ENCODE results near the gene ZCCHC18. TPM values are rescaled to one million over a fixed set of nuclear protein-coding genes. Genes with fewer than 3 reads are reported as not detected.

ZCCHC18 gene
- total RNA-seq, 1 experiment from 2014 or later: 1.5 TPM

DNA sequence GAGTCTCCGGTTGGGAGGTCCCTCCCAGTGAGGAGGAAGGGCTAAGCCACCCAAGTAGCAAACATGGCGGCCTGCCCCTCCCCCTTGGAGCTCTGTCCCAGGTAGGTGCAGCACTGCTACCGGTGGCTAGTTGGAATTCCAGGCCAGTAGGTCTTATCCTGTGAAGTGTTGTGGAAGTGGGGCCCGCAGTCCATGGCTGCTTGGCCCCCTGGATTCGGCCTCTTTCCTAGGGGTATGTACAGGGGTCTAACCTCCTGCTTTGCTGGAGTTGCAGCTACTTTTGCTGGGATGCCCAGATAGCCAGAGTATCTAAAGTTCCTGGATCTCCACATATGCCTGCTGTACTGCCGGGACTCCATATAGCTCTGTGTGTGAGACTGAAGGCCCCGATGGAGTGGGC is 26.4 kb upstream of the ZCCHC18 start:
- Mint-ChIP-seq H3K4me3 (no peak overlapping the region), H3K27ac (no peak overlapping the region), H3K36me3 (ENCODE audit: insufficient read depth in 1 of 3, low read depth in 3 of 3) (no peaks in the 10 kb centered on the region; a peak in 1 of 7 replicates), H3K9me3 (peaks cover 0 to 10% of the 10 kb centered on the region in 2 experiments; a peak in 2 of 5 replicates), H3K27me3 (ENCODE audit: low read depth) (peaks cover 13% of the 10 kb centered on the region), H3K4me1 (no peaks in the 10 kb centered on the region)
- Histone ChIP-seq H2BK120ac (ENCODE audit: low read depth, low read length, poor library complexity, severe bottlenecking) (no peak overlapping the region), H3K79me1 (ENCODE audit: insufficient read depth, low read depth, low read length, poor library complexity, severe bottlenecking) (no peaks in the 10 kb centered on the region), H4K5ac (ENCODE audit: insufficient read length, low read depth, low read length) (no peak overlapping the region), H2AK5ac (ENCODE audit: insufficient read length, low read length) (no peak overlapping the region), H3K4me2 (ENCODE audit: insufficient read depth, insufficient read length, low read length) (no peak overlapping the region), H3K23me2 (ENCODE audit: insufficient read length, low read depth, low read length, poor library complexity, severe bottlenecking) (no peaks in the 10 kb centered on the region), H4K8ac (replicated peaks; ENCODE audit: insufficient read length, low read depth, low read length) (no peak overlapping the region), H2BK5ac (ENCODE audit: insufficient read length, low read length) (no peak overlapping the region), H4K91ac (ENCODE audit: insufficient read length, low read depth, low read length) (no peak overlapping the region), H3T11ph (ENCODE audit: low read length) (no peak overlapping the region), H3K56ac (ENCODE audit: insufficient read length, low read depth, low read length) (no peak overlapping the region), H2BK15ac (ENCODE audit: low read depth, low read length) (no peak overlapping the region), H3K27me3 (ENCODE audit: insufficient read depth, low read length) (no peaks in the 10 kb centered on the region), H4K20me1 (ENCODE audit: control insufficient read depth, insufficient read depth, insufficient read length) (no peaks in the 10 kb centered on the region), H3K23ac (ENCODE audit: insufficient read length, low read depth, low read length) (no peak overlapping the region), H3K27ac (ENCODE audit: insufficient read length, low read depth, low read length) (no peak overlapping the region), H3K4ac (ENCODE audit: low read depth, low read length) (no peak overlapping the region), H3K79me2 (ENCODE audit: insufficient read depth, low read length) (no peaks in the 10 kb centered on the region), H2BK12ac (ENCODE audit: insufficient read length, low read depth, low read length) (no peak overlapping the region), H3K4me1 (ENCODE audit: insufficient read depth, low read length) (no peaks in the 10 kb centered on the region), H2AFZ (ENCODE audit: low read length) (no peak overlapping the region), H3K14ac (ENCODE audit: insufficient read depth, low read length) (no peak overlapping the region), H3K9ac (ENCODE audit: extremely low read depth, insufficient read length, low read length) (no peak overlapping the region), H3K9me3 (ENCODE audit: control insufficient read depth, low read depth, low read length) (no peaks in the 10 kb centered on the region), H3K18ac (ENCODE audit: insufficient read length, low read depth, low read length) (no peak overlapping the region), H2BK20ac (ENCODE audit: low read depth, low read length, poor library complexity, severe bottlenecking) (no peak overlapping the region)
- no CpG with 5 or more reads among the region's 7 CpGs for WGBS (ENCODE audit: extremely low coverage, insufficient read length, low lambda C conversion rate)
- no peak for DNase-seq
- TF ChIP-seq, protein P1, sequence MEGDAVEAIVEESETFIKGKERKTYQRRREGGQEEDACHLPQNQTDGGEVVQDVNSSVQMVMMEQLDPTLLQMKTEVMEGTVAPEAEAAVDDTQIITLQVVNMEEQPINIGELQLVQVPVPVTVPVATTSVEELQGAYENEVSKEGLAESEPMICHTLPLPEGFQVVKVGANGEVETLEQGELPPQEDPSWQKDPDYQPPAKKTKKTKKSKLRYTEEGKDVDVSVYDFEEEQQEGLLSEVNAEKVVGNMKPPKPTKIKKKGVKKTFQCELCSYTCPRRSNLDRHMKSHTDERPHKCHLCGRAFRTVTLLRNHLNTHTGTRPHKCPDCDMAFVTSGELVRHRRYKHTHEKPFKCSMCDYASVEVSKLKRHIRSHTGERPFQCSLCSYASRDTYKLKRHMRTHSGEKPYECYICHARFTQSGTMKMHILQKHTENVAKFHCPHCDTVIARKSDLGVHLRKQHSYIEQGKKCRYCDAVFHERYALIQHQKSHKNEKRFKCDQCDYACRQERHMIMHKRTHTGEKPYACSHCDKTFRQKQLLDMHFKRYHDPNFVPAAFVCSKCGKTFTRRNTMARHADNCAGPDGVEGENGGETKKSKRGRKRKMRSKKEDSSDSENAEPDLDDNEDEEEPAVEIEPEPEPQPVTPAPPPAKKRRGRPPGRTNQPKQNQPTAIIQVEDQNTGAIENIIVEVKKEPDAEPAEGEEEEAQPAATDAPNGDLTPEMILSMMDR (conservative IDR thresholded peaks at IDR 0.05): no peak
